ENCODE results near the gene SALL2. TPM values are rescaled to one million over a fixed set of nuclear protein-coding genes. Genes with fewer than 3 reads are reported as not detected.

The SALL2 gene
- polyA plus RNA-seq, 2 donors = 0.98 to 1.8 TPM

GRCh38 chr14:21496453-21496852, 29.7 kb downstream of the SALL2 start:
- no peak overlapping the region for H3K4me3 ChIP-seq (ENCODE audit: low read depth in 1 of 2, low read length in 2 of 2)
- no peaks in the 10 kb centered on the region for H3K4me1 ChIP-seq (ENCODE audit: control insufficient read depth in 2 of 2, insufficient read depth in 2 of 2, low read length in 1 of 2)
- no peak overlapping the region for H3K27ac ChIP-seq (ENCODE audit: low read depth in 2 of 2, low read length in 1 of 2)
- WGBS, 2 donors = 93 to 97% methylated on average over 2 of the region's 2 CpGs
- H3K9me3 ChIP-seq (ENCODE audit: control insufficient read depth in 2 of 2, insufficient read depth in 1 of 2, low read depth in 1 of 2, low read length in 1 of 2) = no peaks in the 10 kb centered on the region
- peaks cover 23 to 30% of the 10 kb centered on the region in 2 donors for H3K36me3 ChIP-seq (ENCODE audit: control insufficient read depth in 2 of 2, insufficient read depth in 2 of 2, low read length in 1 of 2)
- H3K27me3 ChIP-seq (ENCODE audit: control insufficient read depth in 1 of 2, insufficient read depth in 2 of 2, low read length in 2 of 2) = no peaks in the 10 kb centered on the region

- no peak overlapping the region for H3K4me3 ChIP-seq (ENCODE audit: low read depth in 1 of 2, low read length in 2 of 2)
- peaks cover 19 to 33% of the 10 kb centered on the region in 2 donors for H3K36me3 ChIP-seq (ENCODE audit: control insufficient read depth in 2 of 2, insufficient read depth in 2 of 2, low read length in 1 of 2)
- WGBS, 2 donors = 68 to 89% methylated on average over 2 of the region's 2 CpGs
- H3K27ac ChIP-seq (ENCODE audit: low read depth in 2 of 2, low read length in 1 of 2) = no peak overlapping the region
- no peaks in the 10 kb centered on the region for H3K9me3 ChIP-seq (ENCODE audit: control insufficient read depth in 2 of 2, insufficient read depth in 1 of 2, low read depth in 1 of 2, low read length in 1 of 2)
- H3K27me3 ChIP-seq (ENCODE audit: control insufficient read depth in 1 of 2, insufficient read depth in 2 of 2, low read length in 2 of 2) = no peaks in the 10 kb centered on the region
- H3K4me1 ChIP-seq (ENCODE audit: control insufficient read depth in 2 of 2, insufficient read depth in 2 of 2, low read length in 1 of 2) = no peaks in the 10 kb centered on the region
These were observed 31.0 kb downstream of the SALL2 start for GRCh38 chr14:21494902-21495762.

DNA sequence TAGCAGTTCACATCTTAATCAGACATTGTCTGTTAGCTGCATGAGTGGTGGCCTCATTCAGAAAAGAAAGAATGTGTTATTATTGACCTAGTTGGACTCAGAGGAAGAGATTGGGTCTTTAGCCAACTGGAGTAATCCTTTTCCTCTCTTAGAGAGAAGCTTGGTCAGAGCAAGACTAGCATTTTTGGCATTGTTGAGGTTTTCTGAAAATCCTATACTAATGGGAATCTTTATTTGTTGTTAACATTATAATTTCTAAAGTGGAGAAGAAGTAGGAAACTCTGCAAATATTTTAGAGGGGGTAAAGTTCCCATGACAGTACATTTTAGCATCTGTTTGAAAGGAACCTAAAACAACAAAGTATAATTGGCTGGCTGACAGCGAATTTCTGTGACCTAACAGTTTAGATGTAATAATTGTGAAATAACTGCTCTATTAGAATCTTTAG, 39.5 kb downstream of the SALL2 start:
- H3K27me3 ChIP-seq (ENCODE audit: control insufficient read depth in 1 of 2, insufficient read depth in 2 of 2, low read length in 2 of 2) = no peaks in the 10 kb centered on the region
- 73 to 79% methylated on average over 1 of the region's 1 CpG for WGBS, 2 donors
- no peaks in the 10 kb centered on the region for H3K4me1 ChIP-seq (ENCODE audit: control insufficient read depth in 2 of 2, insufficient read depth in 2 of 2, low read length in 1 of 2)
- H3K4me3 ChIP-seq (ENCODE audit: low read depth in 1 of 2, low read length in 2 of 2) = no peak overlapping the region
- no peaks in the 10 kb centered on the region for H3K9me3 ChIP-seq (ENCODE audit: control insufficient read depth in 2 of 2, insufficient read depth in 1 of 2, low read depth in 1 of 2, low read length in 1 of 2)
- peaks cover 0 to 17% of the 10 kb centered on the region in 2 donors for H3K36me3 ChIP-seq (ENCODE audit: control insufficient read depth in 2 of 2, insufficient read depth in 2 of 2, low read length in 1 of 2)
- no peak overlapping the region for H3K27ac ChIP-seq (ENCODE audit: low read depth in 2 of 2, low read length in 1 of 2)

DNA sequence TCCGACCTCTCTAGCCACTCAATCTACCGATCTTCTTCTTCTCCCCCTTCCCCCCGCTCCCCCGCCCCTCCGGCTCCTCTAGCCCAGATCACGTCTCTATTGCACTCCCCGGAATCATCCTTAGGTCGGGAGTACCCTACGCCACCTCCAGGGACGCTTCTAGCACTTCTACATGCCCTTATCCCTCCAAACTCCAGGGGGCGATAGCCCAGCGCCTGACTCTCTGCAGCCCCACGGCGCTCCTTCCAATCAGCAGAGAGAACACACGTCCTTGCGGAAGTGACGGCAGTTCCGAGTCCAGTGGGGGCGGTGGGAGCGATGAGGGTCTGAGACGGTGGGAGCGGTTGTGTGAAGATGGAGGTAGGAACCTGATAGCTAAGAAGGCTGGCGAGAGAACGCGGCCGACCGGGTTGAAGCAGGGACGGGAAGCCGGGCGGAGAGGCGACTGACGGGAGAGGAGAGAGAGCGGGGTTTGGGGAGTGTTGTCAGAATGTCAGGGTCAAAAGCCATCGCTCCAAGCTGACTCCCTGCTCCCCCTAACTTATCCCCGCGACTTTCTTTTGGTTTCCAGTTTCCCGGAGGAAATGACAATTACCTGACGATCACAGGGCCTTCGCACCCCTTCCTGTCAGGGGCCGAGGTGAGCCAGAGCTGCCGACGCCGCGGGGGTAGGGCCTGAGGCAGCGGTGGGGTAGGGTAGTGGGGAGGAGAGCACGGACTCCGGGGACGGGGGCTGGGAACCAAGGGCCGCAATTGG, 49.0 kb downstream of the SALL2 start, which contains the start of the genes RAB2B and TOX4:
TSS of gene RAB2B (minus strand) at position 35 of the 757 bp plus-strand sequence. CDS start 87 bp downstream, outside the sequence.
TSS of gene TOX4 (plus strand) at position 271 of the 757 bp plus-strand sequence. CDS start at position 355, 84 bp downstream.
- WGBS, 2 donors = 0 to 1% methylated on average over 46 to 49 of the region's 49 CpGs
- H3K4me3 ChIP-seq (ENCODE audit: low read depth in 1 of 2, low read length in 2 of 2) = peak within 1 kb of the TSS; percentile 88 to 96
- H3K27me3 ChIP-seq (ENCODE audit: control insufficient read depth in 1 of 2, insufficient read depth in 2 of 2, low read length in 2 of 2) = no peaks in the 10 kb centered on the region
- no peaks in the 10 kb centered on the region for H3K4me1 ChIP-seq (ENCODE audit: control insufficient read depth in 2 of 2, insufficient read depth in 2 of 2, low read length in 1 of 2)
- H3K27ac ChIP-seq (ENCODE audit: low read depth in 2 of 2, low read length in 1 of 2) = peak within 1 kb of the TSS; percentile 91 to 98
- peaks cover 2% of the 10 kb centered on the region in 2 donors for H3K36me3 ChIP-seq (ENCODE audit: control insufficient read depth in 2 of 2, insufficient read depth in 2 of 2, low read length in 1 of 2)
- H3K9me3 ChIP-seq (ENCODE audit: control insufficient read depth in 2 of 2, insufficient read depth in 1 of 2, low read depth in 1 of 2, low read length in 1 of 2) = no peaks in the 10 kb centered on the region

- Histone ChIP-seq H3K27me3 (ENCODE audit: control insufficient read depth in 1 of 2, insufficient read depth in 2 of 2, low read length in 2 of 2) (no peaks in the 10 kb centered on the region), H3K4me1 (ENCODE audit: control insufficient read depth in 2 of 2, insufficient read depth in 2 of 2, low read length in 1 of 2) (no peaks in the 10 kb centered on the region), H3K4me3 (ENCODE audit: low read depth in 1 of 2, low read length in 2 of 2) (peak overlapping the region; percentile 58 to 88), H3K27ac (ENCODE audit: low read depth in 2 of 2, low read length in 1 of 2) (peak overlapping the region; percentile 91 to 98), H3K9me3 (ENCODE audit: control insufficient read depth in 2 of 2, insufficient read depth in 1 of 2, low read depth in 1 of 2, low read length in 1 of 2) (no peaks in the 10 kb centered on the region), H3K36me3 (ENCODE audit: control insufficient read depth in 2 of 2, insufficient read depth in 2 of 2, low read length in 1 of 2) (peaks cover 2% of the 10 kb centered on the region in 2 donors)
- 0 to 2% methylated on average over 27 of the region's 27 CpGs for WGBS, 2 donors
These were observed 49.6 kb downstream of the SALL2 start for GRCh38 chr14:21476523-21476924.

- no peaks in the 10 kb centered on the region for H3K9me3 ChIP-seq (ENCODE audit: control insufficient read depth in 2 of 2, insufficient read depth in 1 of 2, low read depth in 1 of 2, low read length in 1 of 2)
- H3K36me3 ChIP-seq (ENCODE audit: control insufficient read depth in 2 of 2, insufficient read depth in 2 of 2, low read length in 1 of 2) = peaks cover 2% of the 10 kb centered on the region in 2 donors
- no peaks in the 10 kb centered on the region for H3K27me3 ChIP-seq (ENCODE audit: control insufficient read depth in 1 of 2, insufficient read depth in 2 of 2, low read length in 2 of 2)
- 26 to 35% methylated on average over 10 of the region's 10 CpGs for WGBS, 2 donors
- H3K4me1 ChIP-seq (ENCODE audit: control insufficient read depth in 2 of 2, insufficient read depth in 2 of 2, low read length in 1 of 2) = no peaks in the 10 kb centered on the region
- peak overlapping the region; percentile 58 to 88 for H3K4me3 ChIP-seq (ENCODE audit: low read depth in 1 of 2, low read length in 2 of 2)
- H3K27ac ChIP-seq (ENCODE audit: low read depth in 2 of 2, low read length in 1 of 2) = peak overlapping the region; percentile 91 to 98
These were observed 50.2 kb downstream of the SALL2 start for GRCh38 chr14:21475767-21476522.

Other genes with a start within 250 kb of the SALL2 start
- under 1 TPM; 0.11 to 0.14 TPM for gene RPGRIP1, start 246.3 kb downstream of the SALL2 start, polyA plus RNA-seq
- 10 to 100 TPM; 29.2 to 39.4 TPM for gene SUPT16H, start 142.3 kb downstream of the SALL2 start, polyA plus RNA-seq
- gene CHD8, start 70.2 kb downstream of the SALL2 start, polyA plus RNA-seq = 10 to 100 TPM; 22.4 to 27.2 TPM
- 1 to 10 TPM; 6.8 to 7.0 TPM for gene RAB2B, start 49.4 kb downstream of the SALL2 start, polyA plus RNA-seq
- gene TOX4, start 49.2 kb downstream of the SALL2 start, polyA plus RNA-seq = 10 to 100 TPM; 16.6 to 36.0 TPM
- gene METTL3, start 15.0 kb downstream of the SALL2 start, polyA plus RNA-seq = 10 to 100 TPM; 26.0 to 34.6 TPM
- not detected for gene OR10G3, start 53.7 kb upstream of the SALL2 start, polyA plus RNA-seq
- not detected for gene OR10G2, start 108.6 kb upstream of the SALL2 start, polyA plus RNA-seq
- not detected for gene OR4E2, start 127.5 kb upstream of the SALL2 start, polyA plus RNA-seq
- not detected for gene OR4E1, start 147.5 kb upstream of the SALL2 start, polyA plus RNA-seq

Data from esophagus (tissue), 2 donors.